Measurements from ENCODE around the gene KRT79. TPM values are rescaled to one million over a fixed set of nuclear protein-coding genes. Genes with fewer than 3 reads are reported as not detected.
"Not testable (repeated sequence)": the region's sequence is repeated elsewhere in the genome, so short reads cannot be mapped to it uniquely, and the experiment has no call there.

Gene KRT79
- total and polyA plus RNA-seq, 12 donors = 0.30 TPM; not detected in 11

- WGBS, 2 donors = 77 to 78% methylated on average over 3 of the region's 3 CpGs
Measured at GRCh38 chr12:52796839-52797528, 37.1 kb downstream of the KRT79 start.

GRCh38 chr12:52796429-52796794 is 37.7 kb downstream of the KRT79 start:
- H3K27ac ChIP-seq = no peak overlapping the region
- intact Hi-C loops (cut with DNase I) = no loop called here
- TF ChIP-seq CTCF (IDR thresholded peaks at IDR 0.05) = no peak
- H3K4me1 ChIP-seq = no peaks in the 10 kb centered on the region
- WGBS, 2 donors = 94 to 97% methylated on average over 3 of the region's 3 CpGs
- peaks cover 0 to 38% (median 15%) of the 10 kb centered on the region in 7 donors for H3K27me3 ChIP-seq
- H3K9me3 ChIP-seq = no peaks in the 10 kb centered on the region
- DNase-seq (no peak), ATAC-seq (no peak)
- no peaks in the 10 kb centered on the region for H3K36me3 ChIP-seq
- no peak overlapping the region for H3K4me3 ChIP-seq

More at GRCh38 chr12:52796839-52797528, 37.1 kb downstream of the KRT79 start:
- Histone ChIP-seq H3K9me3 (no peaks in the 10 kb centered on the region), H3K27me3 (peaks cover 0 to 33% (median 9%) of the 10 kb centered on the region in 7 donors), H3K27ac (no peak overlapping the region), H3K4me1 (no peaks in the 10 kb centered on the region), H3K4me3 (no peak overlapping the region), H3K36me3 (no peaks in the 10 kb centered on the region)
- intact Hi-C loops (cut with DNase I) = no loop called here
- TF ChIP-seq CTCF (IDR thresholded peaks at IDR 0.05) = no peak
- no peak for DNase-seq
- no peak for ATAC-seq

GRCh38 chr12:52795694-52796428 is 38.2 kb downstream of the KRT79 start, which contains the start of gene KRT3:
KRT3 (minus strand) TSS chr12:52796117; CDS start chr12:52796042, 75 bp downstream.
- Histone ChIP-seq H3K4me1 (no peaks in the 10 kb centered on the region), H3K27me3 (peaks cover 0 to 44% (median 20%) of the 10 kb centered on the region in 7 donors), H3K27ac (no peak within 1 kb of the TSS), H3K36me3 (no peaks in the 10 kb centered on the region), H3K4me3 (no peak within 1 kb of the TSS), H3K9me3 (no peaks in the 10 kb centered on the region)
- WGBS, 2 donors = 88 to 92% methylated on average over 17 of the region's 17 CpGs
- no peak for TF ChIP-seq CTCF (IDR thresholded peaks at IDR 0.05)
- ATAC-seq (no peak), DNase-seq (no peak)
- intact Hi-C loops (cut with DNase I) = no loop called here

- H3K27ac ChIP-seq; H3K4me1 ChIP-seq; intact Hi-C loops (cut with DNase I); H3K9me3 ChIP-seq; H3K36me3 ChIP-seq; H3K4me3 ChIP-seq; ATAC-seq; DNase-seq: not testable (repeated sequence)
- 94% methylated on average over 2 of the region's 2 CpGs for WGBS, 2 donors
- peaks cover 0 to 50% (median 26%) of the 10 kb centered on the region in 7 donors for H3K27me3 ChIP-seq
Measured at GRCh38 chr12:52795332-52795674, 38.8 kb downstream of the KRT79 start.
